Measurements from ENCODE around the gene CDK2. TPM values are rescaled to one million over a fixed set of nuclear protein-coding genes. Genes with fewer than 3 reads are reported as not detected.

Gene CDK2
- total and polyA plus RNA-seq, 9 of the 15 experiments (the other 6 are each of a cell fraction or from before 2014, with no cell fraction given): 17.4 to 213 (median 109) TPM

- no peak for TF ChIP-seq NCOA1 (IDR thresholded peaks at IDR 0.05; ENCODE audit: low read depth)
- no peak for TF ChIP-seq ZFP30 (CRISPR knock-in tag; IDR thresholded peaks at IDR 0.05; ENCODE audit: borderline replicate concordance)
- no peak for TF ChIP-seq CREB5 (CRISPR knock-in tag; IDR thresholded peaks at IDR 0.05)
- TF ChIP-seq GTF2A2 (tag; IDR thresholded peaks at IDR 0.05): no peak
- TF ChIP-seq KLF16 (IDR thresholded peaks at IDR 0.05): no peak
- no peak for TF ChIP-seq EGR1 (conservative IDR thresholded peaks at IDR 0.05)
- no peak for TF ChIP-seq SRSF1 (IDR thresholded peaks at IDR 0.05; ENCODE audit: low read depth, low read length)
- peak; percentile 43; the same call in 1 of the 2 replicates for TF ChIP-seq ESRRA (IDR thresholded peaks at IDR 0.05; ENCODE audit: borderline replicate concordance, low read depth)
- no peak for TF ChIP-seq HDAC6 (IDR thresholded peaks at IDR 0.05; ENCODE audit: low read depth, low read length)
- TF ChIP-seq ZBTB8A (IDR thresholded peaks at IDR 0.05; ENCODE audit: partially characterized antibody): no peak
- no peak for TF ChIP-seq ZNF766 (CRISPR knock-in tag; conservative IDR thresholded peaks at IDR 0.05)
- TF ChIP-seq CBFA2T2 (conservative IDR thresholded peaks at IDR 0.05): 0 out of 2 replicates have a peak, but pooled peaks have one; percentile 2
- TF ChIP-seq TAF15 (IDR thresholded peaks at IDR 0.05; ENCODE audit: low read depth, low read length): no peak
- TF ChIP-seq SAFB2 (IDR thresholded peaks at IDR 0.05; ENCODE audit: borderline replicate concordance, low read depth, low read length, severe bottlenecking): no peak
- no peak for TF ChIP-seq MYC (IDR thresholded peaks at IDR 0.05; ENCODE audit: low read depth, low read length)
- no peak for TF ChIP-seq MYC (CRISPR knock-in tag; IDR thresholded peaks at IDR 0.05; ENCODE audit: borderline replicate concordance, low read depth)
- TF ChIP-seq, protein P1, sequence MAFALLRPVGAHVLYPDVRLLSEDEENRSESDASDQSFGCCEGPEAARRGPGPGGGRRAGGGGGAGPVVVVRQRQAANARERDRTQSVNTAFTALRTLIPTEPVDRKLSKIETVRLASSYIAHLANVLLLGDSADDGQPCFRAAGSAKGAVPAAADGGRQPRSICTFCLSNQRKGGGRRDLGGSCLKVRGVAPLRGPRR (CRISPR knock-in tag; IDR thresholded peaks at IDR 0.05): no peak
- TF ChIP-seq HDAC2 (IDR thresholded peaks at IDR 0.05): peak; percentile 94
- TF ChIP-seq CBX1 (IDR thresholded peaks at IDR 0.05; ENCODE audit: low read depth): no peak
- TF ChIP-seq KLF13 (tag; IDR thresholded peaks at IDR 0.05; ENCODE audit: borderline replicate concordance, low read depth): no peak
- TF ChIP-seq ZNF551 (CRISPR knock-in tag; IDR thresholded peaks at IDR 0.05): no peak
- no peak for TF ChIP-seq HDAC8 (tag; IDR thresholded peaks at IDR 0.05)
- no peak for TF ChIP-seq KAT8 (IDR thresholded peaks at IDR 0.05; ENCODE audit: low read depth)
- no peak for TF ChIP-seq HES1 (IDR thresholded peaks at IDR 0.05; ENCODE audit: low read depth)
- no peak for TF ChIP-seq TFE3 (CRISPR knock-in tag; IDR thresholded peaks at IDR 0.05)
- TF ChIP-seq FOXJ3 (CRISPR knock-in tag; IDR thresholded peaks at IDR 0.05): no peak
- no peak for TF ChIP-seq SREBF2 (CRISPR knock-in tag; IDR thresholded peaks at IDR 0.05)
Measured at GRCh38 chr12:55996201-55996714, 29.6 kb downstream of the CDK2 start (continued).
